WTC11 (cell line): ENCODE measurements around the gene HRC. TPM values are rescaled to one million over a fixed set of nuclear protein-coding genes. Genes with fewer than 3 reads are reported as not detected.

Experiments used
- ATAC-seq: fragments of 200-7000 bp; cut with Tn5 transposase; 2 replicates; pipeline ENCODE4 v1.10.0; 2021; ENCODE audit warnings: mild to moderate bottlenecking, moderate library complexity
- CTCF ChIA-PET: fragments of 300-600 bp; sonication (Branson Sonifier 250); formaldehyde crosslinking; loops from one replicate; lab custom pipeline; 2021; ENCODE audit warnings: antibody characterized with exemption; lab: Charles Lee
- POLR2A ChIA-PET: fragments of 350-600 bp; sonication (Branson Sonifier 250); formaldehyde crosslinking; loops from one replicate; lab custom pipeline; 2021; ENCODE audit warnings: antibody characterized with exemption; lab: Charles Lee
- DNase-seq: peaks from one replicate; pipeline ENCODE4 v3.0.0; 2021; ENCODE audit warnings: low spot score
- H3K27ac Mint-ChIP-seq: 2 replicates; pipeline ENCODE4 v1.8.0; 2021; ENCODE audit warnings: mixed read lengths
- H3K27me3 Mint-ChIP-seq: 2 replicates; pipeline ENCODE4 v1.8.0; 2021; ENCODE audit warnings: low read depth, mild to moderate bottlenecking, moderate library complexity, mixed read lengths
- H3K36me3 Mint-ChIP-seq: 2 replicates; pipeline ENCODE4 v1.8.0; 2021; ENCODE audit warnings: mixed read lengths
- H3K4me1 Mint-ChIP-seq: 2 replicates; pipeline ENCODE4 v1.8.0; 2022; ENCODE audit warnings: mixed read lengths
- H3K4me3 Mint-ChIP-seq: 2 replicates; pipeline ENCODE4 v1.8.0; 2021; ENCODE audit warnings: mild to moderate bottlenecking, moderate library complexity, mixed read lengths
- H3K9me3 Mint-ChIP-seq: 2 replicates; pipeline ENCODE4 v1.8.0; 2021; ENCODE audit warnings: mixed read lengths
- ATF6 ChIP-seq: sonication (generic); formaldehyde crosslinking; IDR thresholded peaks from 2 replicates; pipeline ENCODE4 v1.8.1; 2023; ENCODE audit warnings: mild to moderate bottlenecking, missing genetic modification reagents
- CREB1 ChIP-seq: sonication (generic); formaldehyde crosslinking; IDR thresholded peaks from 2 replicates; pipeline ENCODE4 v1.8.0; 2023; ENCODE audit warnings: mild to moderate bottlenecking, missing genetic modification reagents
- MXD4 ChIP-seq: fragments of 250-450 bp; sonication (Bioruptor Pico); IDR thresholded peaks from 2 replicates; pipeline ENCODE4 v1.8.0; 2021; ENCODE audit warnings: mild to moderate bottlenecking, moderate library complexity, borderline replicate concordance
- NR3C1 ChIP-seq: sonication (generic); formaldehyde crosslinking; conservative IDR thresholded peaks from 2 replicates; pipeline ENCODE4 v1.8.1; 2023; ENCODE audit warnings: low read depth, mild to moderate bottlenecking, missing genetic modification reagents
- OVOL2 ChIP-seq: fragments of 250-450 bp; sonication (Bioruptor Pico); IDR thresholded peaks from 2 replicates; pipeline ENCODE4 v1.9.0; 2021; ENCODE audit warnings: mild to moderate bottlenecking, borderline replicate concordance
- PREB ChIP-seq: sonication (generic); formaldehyde crosslinking; IDR thresholded peaks from 2 replicates; pipeline ENCODE4 v1.8.1; 2022; ENCODE audit warnings: mild to moderate bottlenecking, missing genetic modification reagents, moderate library complexity, borderline replicate concordance
- RELA ChIP-seq: sonication (generic); formaldehyde crosslinking; IDR thresholded peaks from 2 replicates; pipeline ENCODE4 v1.8.1; 2022; ENCODE audit warnings: missing genetic modification reagents, mild to moderate bottlenecking, borderline replicate concordance
- RORB ChIP-seq: fragments of 250-450 bp; sonication (Bioruptor Pico); IDR thresholded peaks from 2 replicates; pipeline ENCODE4 v1.9.0; 2021; ENCODE audit warnings: mild to moderate bottlenecking
- SOX15 ChIP-seq: fragments of 250-450 bp; sonication (Bioruptor Pico); IDR thresholded peaks from 2 replicates; pipeline ENCODE4 v1.9.0; 2021; ENCODE audit warnings: mild to moderate bottlenecking
- USF2 ChIP-seq: sonication (generic); formaldehyde crosslinking; IDR thresholded peaks from 2 replicates; pipeline ENCODE4 v1.8.1; 2023; ENCODE audit warnings: mild to moderate bottlenecking, missing genetic modification reagents, moderate library complexity
- ZNF138 ChIP-seq: sonication (generic); formaldehyde crosslinking; conservative IDR thresholded peaks from 2 replicates; pipeline ENCODE4 v1.8.1; 2022; ENCODE audit warnings: mild to moderate bottlenecking, moderate library complexity, missing genetic modification reagents
- ZNF232 ChIP-seq: sonication (generic); formaldehyde crosslinking; IDR thresholded peaks from 2 replicates; pipeline ENCODE4 v1.8.0; 2022; ENCODE audit warnings: mild to moderate bottlenecking, missing genetic modification reagents
- ZNF263 ChIP-seq: sonication (generic); formaldehyde crosslinking; IDR thresholded peaks from 2 replicates; pipeline ENCODE4 v1.8.1; 2022; ENCODE audit warnings: low read depth, mild to moderate bottlenecking, moderate library complexity, missing genetic modification reagents
- ZNF423 ChIP-seq: fragments of 250-450 bp; sonication (Bioruptor Pico); IDR thresholded peaks from 2 replicates; pipeline ENCODE4 v2.1.2; 2022; ENCODE audit warnings: mild to moderate bottlenecking, moderate library complexity
- total RNA-seq: library from RNA; stranded (reverse); gene quantifications from 3 replicates; pipeline ENCODE4 v1.2.3, GENCODE V29; 2021
- TF ChIP-seq, protein P1 (sequence below): sonication (generic); formaldehyde crosslinking; conservative IDR thresholded peaks from 2 replicates; pipeline ENCODE4 v1.8.1; 2022; ENCODE audit warnings: mild to moderate bottlenecking, missing genetic modification reagents
- TF ChIP-seq, protein P2 (sequence below): fragments of 250-450 bp; sonication (Bioruptor Pico); IDR thresholded peaks from 2 replicates; pipeline ENCODE4 v1.8.0; 2021; ENCODE audit warnings: mild to moderate bottlenecking
- TF ChIP-seq, protein P3 (sequence below): sonication (generic); formaldehyde crosslinking; IDR thresholded peaks from 2 replicates; pipeline ENCODE4 v1.8.1; 2023; ENCODE audit warnings: mild to moderate bottlenecking, missing genetic modification reagents
- TF ChIP-seq, protein P4 (sequence below): sonication (generic); formaldehyde crosslinking; IDR thresholded peaks from 2 replicates; pipeline ENCODE4 v1.8.1; 2022; ENCODE audit warnings: mild to moderate bottlenecking, moderate library complexity, missing genetic modification reagents

The HRC gene
- total RNA-seq, 1 experiment from 2014 or later = 1.9 TPM

DNA sequence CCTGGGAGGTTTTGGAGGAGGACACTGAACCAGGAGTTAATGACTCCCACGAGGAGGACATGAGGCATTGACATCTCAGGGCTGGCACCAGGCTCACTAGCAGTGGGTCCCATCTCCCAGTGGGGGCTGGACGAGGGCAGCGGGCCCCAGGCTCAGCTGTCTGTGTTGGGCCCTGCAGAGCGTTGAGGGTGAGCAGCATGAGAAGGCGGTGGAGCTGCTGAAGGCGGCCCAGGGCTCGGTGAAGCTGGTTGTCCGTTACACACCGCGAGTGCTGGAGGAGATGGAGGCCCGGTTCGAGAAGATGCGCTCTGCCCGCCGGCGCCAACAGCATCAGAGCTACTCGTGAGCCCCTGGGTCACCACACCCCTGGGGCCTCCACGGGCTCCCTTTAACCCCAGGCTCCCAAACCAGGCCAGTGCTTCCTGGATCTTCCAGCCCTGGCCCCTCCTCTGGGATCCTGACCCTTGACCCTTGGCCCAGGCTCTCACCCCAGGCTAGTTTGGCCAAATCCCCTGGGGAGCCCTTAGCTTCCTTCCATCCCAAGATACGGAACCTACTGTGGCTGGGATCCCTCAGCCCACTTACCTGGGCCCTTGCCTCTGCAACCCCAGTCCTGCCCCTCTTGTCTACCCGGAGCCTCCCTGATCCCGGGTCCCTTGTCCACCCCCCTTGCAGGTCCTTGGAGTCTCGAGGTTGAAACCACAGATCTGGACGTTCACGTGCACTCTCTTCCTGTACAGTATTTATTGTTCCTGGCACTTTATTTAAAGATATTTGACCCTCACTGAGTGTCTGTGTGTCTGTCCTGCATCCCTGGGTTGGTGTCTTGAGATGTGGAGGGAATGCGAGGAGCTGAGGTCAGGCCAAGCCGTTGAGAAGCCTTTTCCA, 37.3 kb downstream of the HRC start:
- DNase-seq = no peak
- POLR2A ChIA-PET = no interaction called here
- TF ChIP-seq, protein P1, sequence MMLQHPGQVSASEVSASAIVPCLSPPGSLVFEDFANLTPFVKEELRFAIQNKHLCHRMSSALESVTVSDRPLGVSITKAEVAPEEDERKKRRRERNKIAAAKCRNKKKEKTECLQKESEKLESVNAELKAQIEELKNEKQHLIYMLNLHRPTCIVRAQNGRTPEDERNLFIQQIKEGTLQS = no peak
- TF ChIP-seq ATF6 (CRISPR knock-in tag) = 0 out of 2 replicates have a peak, but pooled peaks have one; percentile 26
- TF ChIP-seq, all 79 proteins: peak for 1
- CTCF ChIA-PET = interaction anchor here (1.0 to 1.6 kb wide), 6 partner anchors 12 to 92 kb away, joined by 3 to 10 read pairs (median 7); no protein-coding TSS in a partner anchor
- no peak for ATAC-seq
- H3K27ac Mint-ChIP-seq = peak overlapping the region; percentile 61
- no peaks in the 10 kb centered on the region for H3K9me3 Mint-ChIP-seq
- peak overlapping the region; percentile 75 for H3K4me3 Mint-ChIP-seq
- H3K27me3 Mint-ChIP-seq = peaks cover 55% of the 10 kb centered on the region
- no peaks in the 10 kb centered on the region for H3K36me3 Mint-ChIP-seq
- peaks cover 18% of the 10 kb centered on the region for H3K4me1 Mint-ChIP-seq

- TF ChIP-seq RELA (CRISPR knock-in tag) = no peak
- TF ChIP-seq USF2 = no peak
- no peak for TF ChIP-seq ZNF263 (CRISPR knock-in tag)
- TF ChIP-seq, protein P2, sequence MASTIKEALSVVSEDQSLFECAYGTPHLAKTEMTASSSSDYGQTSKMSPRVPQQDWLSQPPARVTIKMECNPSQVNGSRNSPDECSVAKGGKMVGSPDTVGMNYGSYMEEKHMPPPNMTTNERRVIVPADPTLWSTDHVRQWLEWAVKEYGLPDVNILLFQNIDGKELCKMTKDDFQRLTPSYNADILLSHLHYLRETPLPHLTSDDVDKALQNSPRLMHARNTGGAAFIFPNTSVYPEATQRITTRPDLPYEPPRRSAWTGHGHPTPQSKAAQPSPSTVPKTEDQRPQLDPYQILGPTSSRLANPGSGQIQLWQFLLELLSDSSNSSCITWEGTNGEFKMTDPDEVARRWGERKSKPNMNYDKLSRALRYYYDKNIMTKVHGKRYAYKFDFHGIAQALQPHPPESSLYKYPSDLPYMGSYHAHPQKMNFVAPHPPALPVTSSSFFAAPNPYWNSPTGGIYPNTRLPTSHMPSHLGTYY (CRISPR knock-in tag) = no peak
- TF ChIP-seq, protein P3, sequence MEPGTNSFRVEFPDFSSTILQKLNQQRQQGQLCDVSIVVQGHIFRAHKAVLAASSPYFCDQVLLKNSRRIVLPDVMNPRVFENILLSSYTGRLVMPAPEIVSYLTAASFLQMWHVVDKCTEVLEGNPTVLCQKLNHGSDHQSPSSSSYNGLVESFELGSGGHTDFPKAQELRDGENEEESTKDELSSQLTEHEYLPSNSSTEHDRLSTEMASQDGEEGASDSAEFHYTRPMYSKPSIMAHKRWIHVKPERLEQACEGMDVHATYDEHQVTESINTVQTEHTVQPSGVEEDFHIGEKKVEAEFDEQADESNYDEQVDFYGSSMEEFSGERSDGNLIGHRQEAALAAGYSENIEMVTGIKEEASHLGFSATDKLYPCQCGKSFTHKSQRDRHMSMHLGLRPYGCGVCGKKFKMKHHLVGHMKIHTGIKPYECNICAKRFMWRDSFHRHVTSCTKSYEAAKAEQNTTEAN (CRISPR knock-in tag) = no peak
- TF ChIP-seq NR3C1 = no peak
- no peak for TF ChIP-seq ZNF232 (CRISPR knock-in tag)
- TF ChIP-seq SOX15 (CRISPR knock-in tag) = no peak
- TF ChIP-seq ZNF138 (CRISPR knock-in tag) = no peak
- TF ChIP-seq, protein P4, sequence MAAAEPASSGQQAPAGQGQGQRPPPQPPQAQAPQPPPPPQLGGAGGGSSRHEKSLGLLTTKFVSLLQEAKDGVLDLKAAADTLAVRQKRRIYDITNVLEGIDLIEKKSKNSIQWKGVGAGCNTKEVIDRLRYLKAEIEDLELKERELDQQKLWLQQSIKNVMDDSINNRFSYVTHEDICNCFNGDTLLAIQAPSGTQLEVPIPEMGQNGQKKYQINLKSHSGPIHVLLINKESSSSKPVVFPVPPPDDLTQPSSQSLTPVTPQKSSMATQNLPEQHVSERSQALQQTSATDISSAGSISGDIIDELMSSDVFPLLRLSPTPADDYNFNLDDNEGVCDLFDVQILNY (CRISPR knock-in tag) = no peak
- TF ChIP-seq RORB (CRISPR knock-in tag) = no peak
- TF ChIP-seq MXD4 = no peak
- no peak for TF ChIP-seq OVOL2 (CRISPR knock-in tag)
- TF ChIP-seq PREB (CRISPR knock-in tag) = no peak
- no peak for TF ChIP-seq ZNF423 (CRISPR knock-in tag)
- no peak for TF ChIP-seq CREB1 (CRISPR knock-in tag)
- no peak for DNase-seq
- H3K9me3 Mint-ChIP-seq = no peaks in the 10 kb centered on the region
- ChIA-PET POLR2A (no interaction called here), CTCF (interaction anchor here (1.0 to 1.6 kb wide), 2 partner anchors 10 to 30 kb away, joined by 3 to 8 read pairs; no protein-coding TSS in a partner anchor)
- H3K36me3 Mint-ChIP-seq = no peaks in the 10 kb centered on the region
- H3K4me1 Mint-ChIP-seq = peaks cover 18% of the 10 kb centered on the region
- H3K4me3 Mint-ChIP-seq = no peak overlapping the region
- ATAC-seq = no peak
- no peak overlapping the region for H3K27ac Mint-ChIP-seq
- H3K27me3 Mint-ChIP-seq = peaks cover 42% of the 10 kb centered on the region
These were observed 38.7 kb downstream of the HRC start for GRCh38 chr19:49116544-49116943.
